H9 (cell line): ENCODE measurements around the gene EHBP1. TPM values are rescaled to one million over a fixed set of nuclear protein-coding genes. Genes with fewer than 3 reads are reported as not detected.

ENCODE experiments used
- DNase-seq: peaks from one replicate; pipeline ENCODE4 v3.0.0-alpha.2; 2017
- H2AFZ ChIP-seq: one replicate; pipeline ENCODE4 v1.6.1; 2013; ENCODE audit warnings: mild to moderate bottlenecking, low read length, control low read depth, moderate library complexity
- H2AK5ac ChIP-seq: 2 replicates; pipeline ENCODE4 v1.6.1; 2013; ENCODE audit warnings: low read length, control low read depth, mixed read lengths; ENCODE audit not compliant: insufficient read length
- H2BK120ac ChIP-seq: one replicate; pipeline ENCODE4 v1.6.1; 2013; ENCODE audit warnings: low read depth, mild to moderate bottlenecking, low read length, control low read depth, inconsistent platforms; ENCODE audit not compliant: poor library complexity, severe bottlenecking
- H2BK12ac ChIP-seq: 2 replicates; pipeline ENCODE4 v1.6.1; 2013; ENCODE audit warnings: low read length, control low read depth, mixed read lengths, low read depth; ENCODE audit not compliant: insufficient read length
- H2BK15ac ChIP-seq: 2 replicates; pipeline ENCODE4 v1.6.1; 2013; ENCODE audit warnings: low read depth, low read length, control low read depth
- H2BK20ac ChIP-seq: one replicate; pipeline ENCODE4 v1.6.1; 2013; ENCODE audit warnings: low read depth, mild to moderate bottlenecking, low read length, control low read depth, inconsistent platforms; ENCODE audit not compliant: poor library complexity, severe bottlenecking
- H2BK5ac ChIP-seq: 2 replicates; pipeline ENCODE4 v1.6.1; 2013; ENCODE audit warnings: low read length, control low read depth, mixed read lengths; ENCODE audit not compliant: insufficient read length
- H3K14ac ChIP-seq: 2 replicates; pipeline ENCODE4 v1.6.1; 2013; ENCODE audit warnings: low read length, control low read depth; ENCODE audit not compliant: insufficient read depth
- H3K18ac ChIP-seq: 2 replicates; pipeline ENCODE4 v1.6.1; 2013; ENCODE audit warnings: low read depth, mild to moderate bottlenecking, mixed read lengths, low read length, control low read depth; ENCODE audit not compliant: insufficient read length
- H3K23ac ChIP-seq: 2 replicates; pipeline ENCODE4 v1.6.1; 2013; ENCODE audit warnings: low read length, control low read depth, mixed read lengths, low read depth; ENCODE audit not compliant: insufficient read length
- H3K23me2 ChIP-seq: 2 replicates; pipeline ENCODE4 v1.6.1; 2013; ENCODE audit warnings: low read depth, mild to moderate bottlenecking, mixed read lengths, low read length, control low read depth; ENCODE audit not compliant: insufficient read length, poor library complexity, severe bottlenecking
- H3K27ac ChIP-seq: 2 replicates; pipeline ENCODE4 v1.5.1; 2013; ENCODE audit warnings: low read length, control low read depth, mixed read lengths, low read depth; ENCODE audit not compliant: insufficient read length
- H3K27me3 ChIP-seq: 2 replicates; pipeline ENCODE4 v1.6.1; 2013; ENCODE audit warnings: low read length, control low read depth, inconsistent platforms; ENCODE audit not compliant: insufficient read depth
- H3K4ac ChIP-seq: 2 replicates; pipeline ENCODE4 v1.6.1; 2013; ENCODE audit warnings: low read depth, mild to moderate bottlenecking, control low read depth, inconsistent platforms, low read length, moderate library complexity
- H3K4me1 ChIP-seq: 2 replicates; pipeline ENCODE4 v1.6.1; 2013; ENCODE audit warnings: low read length, control low read depth, inconsistent platforms; ENCODE audit not compliant: insufficient read depth
- H3K4me2 ChIP-seq: 2 replicates; pipeline ENCODE4 v1.6.1; 2013; ENCODE audit warnings: low read length, control low read depth, mixed read lengths; ENCODE audit not compliant: insufficient read length, insufficient read depth
- H3K56ac ChIP-seq: 2 replicates; pipeline ENCODE4 v1.6.1; 2013; ENCODE audit warnings: low read depth, mild to moderate bottlenecking, mixed read lengths, low read length, control low read depth; ENCODE audit not compliant: insufficient read length
- H3K79me1 ChIP-seq: 2 replicates; pipeline ENCODE4 v1.6.1; 2013; ENCODE audit warnings: low read depth, mild to moderate bottlenecking, moderate library complexity, low read length, control low read depth, inconsistent platforms; ENCODE audit not compliant: insufficient read depth, poor library complexity, severe bottlenecking
- H3K79me2 ChIP-seq: 2 replicates; pipeline ENCODE4 v1.6.1; 2013; ENCODE audit warnings: low read length, control low read depth, inconsistent platforms; ENCODE audit not compliant: insufficient read depth
- H3K9ac ChIP-seq: 2 replicates; pipeline ENCODE4 v1.6.1; 2013; ENCODE audit warnings: low read length, control low read depth, mixed read lengths; ENCODE audit not compliant: insufficient read length; ENCODE audit errors: extremely low read depth
- H3K9me3 ChIP-seq: one replicate; pipeline ENCODE4 v1.6.1; 2013; ENCODE audit warnings: low read depth, low read length, inconsistent platforms; ENCODE audit not compliant: control insufficient read depth
- H3T11ph ChIP-seq: one replicate; pipeline ENCODE4 v1.6.1; 2013; ENCODE audit warnings: mild to moderate bottlenecking, low read length, control low read depth, inconsistent platforms
- H4K20me1 ChIP-seq: one replicate; pipeline ENCODE4 v1.6.1; 2013; ENCODE audit not compliant: control insufficient read depth, insufficient read length, insufficient read depth
- H4K5ac ChIP-seq: 2 replicates; pipeline ENCODE4 v1.6.1; 2013; ENCODE audit warnings: low read depth, mild to moderate bottlenecking, mixed read lengths, low read length, control low read depth; ENCODE audit not compliant: insufficient read length
- H4K8ac ChIP-seq: replicated peaks from 2 replicates; pipeline ENCODE4 v1.6.1; 2013; ENCODE audit warnings: low read length, control low read depth, mixed read lengths, low read depth; ENCODE audit not compliant: insufficient read length
- H4K91ac ChIP-seq: 2 replicates; pipeline ENCODE4 v1.6.1; 2013; ENCODE audit warnings: low read depth, mild to moderate bottlenecking, moderate library complexity, mixed read lengths, low read length, control low read depth; ENCODE audit not compliant: insufficient read length
- H3K27ac Mint-ChIP-seq, 3 experiments: 2 replicates in 2 of 3; 3 replicates in 1 of 3; pipeline ENCODE4 v1.8.0; 2020 to 2021; ENCODE audit warnings: mixed read lengths in 3 of 3, mild to moderate bottlenecking in 1 of 3, moderate library complexity in 1 of 3
- H3K27me3 Mint-ChIP-seq: 2 replicates; pipeline ENCODE4 v1.8.0; 2021; ENCODE audit warnings: low read depth, mild to moderate bottlenecking, moderate library complexity, mixed read lengths
- H3K36me3 Mint-ChIP-seq, 3 experiments: 2 replicates in 2 of 3; 3 replicates in 1 of 3; pipeline ENCODE4 v1.8.0; 2020 to 2021; ENCODE audit warnings: low read depth in 3 of 3, mixed read lengths in 3 of 3; ENCODE audit not compliant: insufficient read depth in 1 of 3
- H3K4me1 Mint-ChIP-seq, 2 experiments: 2 replicates each; pipeline ENCODE4 v1.8.0; 2020; ENCODE audit warnings: mixed read lengths in 2 of 2
- H3K4me3 Mint-ChIP-seq, 2 experiments: 2 replicates in 1 of 2; 3 replicates in 1 of 2; pipeline ENCODE4 v1.8.0; 2020 to 2021; ENCODE audit warnings: mild to moderate bottlenecking in 2 of 2, mixed read lengths in 2 of 2, moderate library complexity in 1 of 2
- H3K9me3 Mint-ChIP-seq, 2 experiments: 2 replicates in 1 of 2; 3 replicates in 1 of 2; pipeline ENCODE4 v1.8.0; 2020; ENCODE audit warnings: mild to moderate bottlenecking in 2 of 2, mixed read lengths in 2 of 2, moderate library complexity in 1 of 2
- WGBS: extraction: QIAGEN DNeasy Blood & Tissue Kit; methylation state at CpG from one replicate; pipeline ENCODE4 v1.1.7; 2013; ENCODE audit warnings: missing lambda C conversion rate, low lambda C conversion rate, mixed read lengths; ENCODE audit not compliant: insufficient read length; ENCODE audit errors: extremely low coverage; 5-methylcytosine and 5-hydroxymethylcytosine counted together
- total RNA-seq: library from RNA; stranded (reverse); gene quantifications from 2 replicates; pipeline ENCODE4 v1.2.1, GENCODE V29; 2021
- TF ChIP-seq, protein P1 (sequence below): fragments of 200-600 bp; sonication (generic); conservative IDR thresholded peaks from 3 replicates; pipeline ENCODE4 v1.8.0; 2021; ENCODE audit warnings: antibody characterized with exemption, mild to moderate bottlenecking

Gene EHBP1
- total RNA-seq, 1 experiment from 2014 or later = 35.6 TPM

GRCh38 chr2:62817995-62818713 lies 112.6 kb downstream of the EHBP1 start:
- TF ChIP-seq, protein P1, sequence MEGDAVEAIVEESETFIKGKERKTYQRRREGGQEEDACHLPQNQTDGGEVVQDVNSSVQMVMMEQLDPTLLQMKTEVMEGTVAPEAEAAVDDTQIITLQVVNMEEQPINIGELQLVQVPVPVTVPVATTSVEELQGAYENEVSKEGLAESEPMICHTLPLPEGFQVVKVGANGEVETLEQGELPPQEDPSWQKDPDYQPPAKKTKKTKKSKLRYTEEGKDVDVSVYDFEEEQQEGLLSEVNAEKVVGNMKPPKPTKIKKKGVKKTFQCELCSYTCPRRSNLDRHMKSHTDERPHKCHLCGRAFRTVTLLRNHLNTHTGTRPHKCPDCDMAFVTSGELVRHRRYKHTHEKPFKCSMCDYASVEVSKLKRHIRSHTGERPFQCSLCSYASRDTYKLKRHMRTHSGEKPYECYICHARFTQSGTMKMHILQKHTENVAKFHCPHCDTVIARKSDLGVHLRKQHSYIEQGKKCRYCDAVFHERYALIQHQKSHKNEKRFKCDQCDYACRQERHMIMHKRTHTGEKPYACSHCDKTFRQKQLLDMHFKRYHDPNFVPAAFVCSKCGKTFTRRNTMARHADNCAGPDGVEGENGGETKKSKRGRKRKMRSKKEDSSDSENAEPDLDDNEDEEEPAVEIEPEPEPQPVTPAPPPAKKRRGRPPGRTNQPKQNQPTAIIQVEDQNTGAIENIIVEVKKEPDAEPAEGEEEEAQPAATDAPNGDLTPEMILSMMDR = no peak
- Histone ChIP-seq H2AFZ (no peak overlapping the region), H4K91ac (no peak overlapping the region), H3K14ac (no peak overlapping the region), H3K18ac (no peak overlapping the region), H4K20me1 (no peaks in the 10 kb centered on the region), H3K79me1 (no peaks in the 10 kb centered on the region), H3K9ac (no peak overlapping the region), H3K4me2 (no peak overlapping the region), H2BK120ac (no peak overlapping the region), H2BK12ac (no peak overlapping the region), H3T11ph (no peak overlapping the region), H2BK20ac (no peak overlapping the region), H3K9me3 (no peaks in the 10 kb centered on the region), H2BK15ac (no peak overlapping the region), H3K79me2 (no peaks in the 10 kb centered on the region), H3K23ac (no peak overlapping the region), H3K4ac (no peak overlapping the region), H2BK5ac (no peak overlapping the region), H3K23me2 (no peaks in the 10 kb centered on the region), H3K4me1 (no peaks in the 10 kb centered on the region), H4K8ac (no peak overlapping the region), H3K27ac (no peak overlapping the region), H3K56ac (no peak overlapping the region), H2AK5ac (no peak overlapping the region), H3K27me3 (no peaks in the 10 kb centered on the region), H4K5ac (no peak overlapping the region)
- DNase-seq = no peak
- Mint-ChIP-seq H3K36me3 (no peaks in the 10 kb centered on the region), H3K4me3 (no peak overlapping the region), H3K9me3 (no peaks in the 10 kb centered on the region), H3K27me3 (no peaks in the 10 kb centered on the region), H3K27ac (no peak overlapping the region), H3K4me1 (no peaks in the 10 kb centered on the region)
- WGBS = no CpG with 5 or more reads among the region's 2 CpGs
